GM12878 (cell line): Measurements from ENCODE around the gene TMEM14C. TPM values are rescaled to one million over a fixed set of nuclear protein-coding genes. Genes with fewer than 3 reads are reported as not detected.

Experiments used
- ASH2L ChIP-seq: fragments of 300-600, 200-600 bp; sonication (generic); IDR thresholded peaks from 2 replicates; pipeline ENCODE4 v1.6.1; 2017; ENCODE audit warnings: low read depth, mild to moderate bottlenecking, borderline replicate concordance
- ATF7 ChIP-seq: fragments of 450-650 bp; IDR thresholded peaks from 2 replicates; pipeline ENCODE4 v1.6.1; 2016; ENCODE audit warnings: low read depth, mild to moderate bottlenecking
- BHLHE40 ChIP-seq, 2 experiments: fragments of 450-650 bp in 1 of 2; IDR thresholded peaks; 2 replicates each; pipeline ENCODE4 v1.6.1; 2011 to 2017; ENCODE audit warnings: low read depth in 2 of 2, borderline replicate concordance in 1 of 2, improper control_type of control experiment in 1 of 2, low read length in 1 of 2, mild to moderate bottlenecking in 1 of 2
- CBX5 ChIP-seq: sonication (generic); IDR thresholded peaks from 2 replicates; pipeline ENCODE4 v1.6.1; 2016; ENCODE audit warnings: low read depth, moderate library complexity, mild to moderate bottlenecking, inconsistent platforms
- CEBPB ChIP-seq, 2 experiments: fragments of 150-350 bp in 1 of 2; IDR thresholded peaks; 2 replicates each; pipeline ENCODE4 v1.6.1; 2012 to 2014; ENCODE audit warnings: low read depth in 2 of 2, low read length in 2 of 2, borderline replicate concordance in 1 of 2, inconsistent platforms in 1 of 2
- DPF2 ChIP-seq: fragments of 450-650 bp; IDR thresholded peaks from 2 replicates; pipeline ENCODE4 v1.6.1; 2017; ENCODE audit warnings: mild to moderate bottlenecking
- E2F8 ChIP-seq: fragments of 450-650 bp; IDR thresholded peaks from 2 replicates; pipeline ENCODE4 v1.6.1; 2018; ENCODE audit warnings: mild to moderate bottlenecking, low read depth, moderate library complexity; ENCODE audit not compliant: partially characterized antibody
- ELK1 ChIP-seq: IDR thresholded peaks from 2 replicates; pipeline ENCODE4 v1.6.1; 2012; ENCODE audit warnings: low read depth, low read length, improper control_type of control experiment
- EZH2 ChIP-seq: IDR thresholded peaks from 2 replicates; pipeline ENCODE4 v1.6.1; 2012; ENCODE audit warnings: low read depth, mild to moderate bottlenecking, control low read depth, inconsistent platforms, low read length, borderline replicate concordance; ENCODE audit not compliant: control insufficient read depth
- FOS ChIP-seq: IDR thresholded peaks from 3 replicates; pipeline ENCODE4 v1.6.1; 2011; ENCODE audit warnings: borderline replicate concordance; ENCODE audit not compliant: insufficient read length; ENCODE audit errors: extremely low read depth
- HCFC1 ChIP-seq: fragments of 150-350 bp; IDR thresholded peaks from 2 replicates; pipeline ENCODE4 v1.6.1; 2014; ENCODE audit warnings: low read length
- IKZF2 ChIP-seq, 2 experiments: fragments of 450-650 bp; IDR thresholded peaks; 2 replicates each; pipeline ENCODE4 v1.6.1; 2017; ENCODE audit warnings: mild to moderate bottlenecking in 2 of 2, moderate library complexity in 2 of 2
- NBN ChIP-seq: fragments of 450-650 bp; IDR thresholded peaks from 2 replicates; pipeline ENCODE4 v1.6.1; 2016
- PAX8 ChIP-seq: fragments of 450-650 bp; IDR thresholded peaks from 2 replicates; pipeline ENCODE4 v1.6.1; 2017; ENCODE audit warnings: mild to moderate bottlenecking, moderate library complexity
- PML ChIP-seq: IDR thresholded peaks from 2 replicates; pipeline ENCODE4 v1.6.1; 2012; ENCODE audit warnings: low read length, inconsistent platforms
- RELA ChIP-seq: fragments of 450-650 bp; IDR thresholded peaks from 2 replicates; pipeline ENCODE4 v1.8.0; 2014; ENCODE audit warnings: borderline replicate concordance; ENCODE audit not compliant: partially characterized antibody
- RUNX3 ChIP-seq: IDR thresholded peaks from 2 replicates; pipeline ENCODE4 v1.6.1; 2012; ENCODE audit warnings: low read length, inconsistent platforms
- SIN3A ChIP-seq: IDR thresholded peaks from 2 replicates; pipeline ENCODE4 v1.6.1; 2012; ENCODE audit warnings: low read depth, low read length, improper control_type of control experiment
- SMAD1 ChIP-seq: fragments of 450-650 bp; IDR thresholded peaks from 2 replicates; pipeline ENCODE4 v1.6.1; 2018; ENCODE audit warnings: mild to moderate bottlenecking, low read depth; ENCODE audit not compliant: partially characterized antibody
- TAF1 ChIP-seq: IDR thresholded peaks from 2 replicates; pipeline ENCODE4 v1.6.1; 2011; ENCODE audit warnings: mild to moderate bottlenecking, low read depth, low read length, borderline replicate concordance
- ZNF687 ChIP-seq: fragments of 450-650 bp; IDR thresholded peaks from 2 replicates; pipeline ENCODE4 v1.6.1; 2017; ENCODE audit warnings: mild to moderate bottlenecking, moderate library complexity
- polyA plus RNA-seq, 11 experiments: library from polyadenylated mRNA; depleted of rRNA in 4 of 11; unstranded in 6 of 11; stranded (reverse) in 5 of 11; fragments of >200 nt; fragmentation: Nextera tagmentation in 4 of 11; fragmentation: Illumina TruSeq in 1 of 11; extraction: Ambion mirVana in 4 of 11; extraction: Trizol in 1 of 11; gene quantifications; 1 replicate in 1 of 11; 2 replicates in 10 of 11; pipeline versions ENCODE4 v1.2.1 to v1.2.3, GENCODE V29; 2011 to 2016; ENCODE audit warnings: inconsistent platforms in 2 of 11, missing spikeins in 2 of 11, low read depth in 1 of 11
- total RNA-seq, 4 experiments: library from RNA; depleted of rRNA in 3 of 4; stranded (reverse); fragments of >200 nt in 3 of 4; fragmentation: Illumina TruSeq in 1 of 4; extraction: Trizol in 1 of 4; gene quantifications; 2 replicates each; pipeline versions ENCODE4 v1.2.1 to v1.2.3, GENCODE V29; 2013 to 2021

TMEM14C gene
- total and polyA plus RNA-seq, 10 of the 15 experiments (the other 5 are each of a cell fraction or from before 2014, with no cell fraction given), result 66.0 to 224 (median 134) TPM

- TF ChIP-seq SMAD1 (peak; percentile 26), IKZF2 (IDR thresholded peaks at IDR 0.05) (peak; percentile 85 to 89), TAF1 (peak; percentile 81; the same call in 1 of the 2 replicates), NBN (peak; percentile 62), EZH2 (no peak), ASH2L (no peak), PAX8 (no peak), SIN3A (no peak), CEBPB (IDR thresholded peaks at IDR 0.05; ENCODE audit: borderline replicate concordance in 1 of 2, low read depth in 2 of 2, low read length in 2 of 2) (0 out of 4 replicates have a peak, but pooled peaks of 1 of the 2 experiments have one; percentile 37), FOS (no peak), PML (peak; percentile 90; the same call in 1 of the 2 replicates), CBX5 (no peak), RUNX3 (peak; percentile 60), DPF2 (peak; percentile 72), HCFC1 (peak; percentile 42; the same call in 1 of the 2 replicates), RELA (peak; percentile 72), ELK1 (peak; percentile 40; the same call in 1 of the 2 replicates), ATF7 (0 out of 2 replicates have a peak, but pooled peaks have one; percentile 19), BHLHE40 (IDR thresholded peaks at IDR 0.05; ENCODE audit: borderline replicate concordance in 1 of 2, low read depth in 2 of 2, low read length in 1 of 2) (peak; percentile 43 to 77; a peak in 3 of 4 replicates), ZNF687 (no peak), E2F8 (no peak)
Measured at GRCh38 chr6:10722820-10723566, at the start of gene TMEM14C (continued).
